ENCODE data around the gene CPN1.

Gene CPN1

GRCh38 chr10:99996671-99997648 lies 84.7 kb downstream of the CPN1 start:
- no peak for DNase-seq (ENCODE audit: low spot score)

DNA sequence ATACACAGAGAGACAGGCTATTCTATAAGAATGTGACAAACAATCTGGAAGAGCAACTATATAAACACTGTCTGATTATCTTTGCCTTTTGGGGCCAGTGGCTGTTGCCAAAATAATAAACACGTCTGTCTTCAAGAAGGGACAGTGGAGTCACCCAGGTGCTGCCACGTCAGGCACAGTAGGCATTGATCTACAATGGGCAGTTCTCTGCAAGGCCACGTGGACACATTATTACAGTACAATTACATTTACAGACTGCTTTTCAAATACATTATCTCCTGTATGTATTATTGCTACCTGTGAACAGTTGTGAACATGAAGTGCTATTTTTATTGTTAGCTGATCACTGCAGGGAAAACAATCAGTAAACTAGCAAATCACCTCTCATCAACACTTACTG lies 86.0 kb downstream of the CPN1 start:
- no peak for DNase-seq (ENCODE audit: low spot score)

DNA sequence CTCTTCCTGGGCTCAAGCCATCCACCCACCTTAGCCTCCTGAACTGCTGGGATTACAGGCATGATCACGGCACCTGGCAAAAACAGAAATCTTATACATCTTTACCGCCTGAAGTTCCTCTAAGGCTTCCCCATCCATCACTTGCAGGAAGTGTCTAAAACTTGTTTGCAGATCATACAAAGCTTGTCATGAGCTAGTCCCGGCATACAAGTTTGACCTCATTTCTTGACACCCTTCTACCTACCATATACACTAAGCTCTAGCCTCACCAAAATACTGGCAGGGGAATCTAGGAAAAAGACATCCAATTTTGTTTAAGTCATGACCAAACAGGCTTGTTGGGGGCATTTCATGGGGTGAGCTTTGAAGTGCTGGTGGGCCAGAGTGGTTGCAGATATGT lies 86.4 kb downstream of the CPN1 start:
- no peak for DNase-seq (ENCODE audit: low spot score)

DNA sequence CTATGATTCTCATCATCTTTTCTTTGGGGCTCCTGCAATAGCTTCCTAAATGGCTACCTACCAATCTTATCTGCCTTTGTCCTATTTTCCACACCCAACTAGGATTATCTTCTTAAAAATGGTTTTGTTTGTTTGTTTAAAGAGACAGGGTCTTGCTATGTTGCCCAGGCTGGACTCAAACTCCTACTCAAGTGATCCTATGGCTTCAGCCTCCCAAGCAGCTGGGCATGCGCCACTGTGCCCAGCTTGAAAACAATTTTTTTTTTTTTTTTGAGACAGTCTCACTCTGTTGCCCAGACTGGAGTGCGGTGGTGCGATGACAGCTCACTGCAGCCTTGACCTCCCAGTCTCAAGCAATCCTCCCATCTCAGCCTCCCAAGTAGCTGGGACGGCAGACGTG lies 86.9 kb downstream of the CPN1 start:
- DNase-seq (ENCODE audit: low spot score), result no peak

GRCh38 chr10:99993701-99994689 lies 87.7 kb downstream of the CPN1 start:
- DNase-seq (ENCODE audit: low spot score), result peak; percentile 31
